ENCODE results near the gene RPL10. TPM values are rescaled to one million over a fixed set of nuclear protein-coding genes. Genes with fewer than 3 reads are reported as not detected.

The RPL10 gene
- total and polyA plus RNA-seq, 2 experiments from 2014 or later = 1,000 to 2,299 TPM

GRCh38 chrX:154404625-154405192, 6.5 kb downstream of the RPL10 start:
- Histone ChIP-seq H3K4me3 (no peak overlapping the region), H3K36me3 (peaks cover 4% of the 10 kb centered on the region), H3K9me3 (ENCODE audit: low read depth) (no peaks in the 10 kb centered on the region), H3K27ac (no peak overlapping the region), H3K4me1 (ENCODE audit: low read depth) (no peaks in the 10 kb centered on the region), H3K27me3 (no peaks in the 10 kb centered on the region)
- DNase-seq (ENCODE audit: low read depth in 1 of 2, low spot score in 1 of 2) = no peak
- TF ChIP-seq CTCF (IDR thresholded peaks at IDR 0.05; ENCODE audit: low read depth, low read length) = no peak

DNA sequence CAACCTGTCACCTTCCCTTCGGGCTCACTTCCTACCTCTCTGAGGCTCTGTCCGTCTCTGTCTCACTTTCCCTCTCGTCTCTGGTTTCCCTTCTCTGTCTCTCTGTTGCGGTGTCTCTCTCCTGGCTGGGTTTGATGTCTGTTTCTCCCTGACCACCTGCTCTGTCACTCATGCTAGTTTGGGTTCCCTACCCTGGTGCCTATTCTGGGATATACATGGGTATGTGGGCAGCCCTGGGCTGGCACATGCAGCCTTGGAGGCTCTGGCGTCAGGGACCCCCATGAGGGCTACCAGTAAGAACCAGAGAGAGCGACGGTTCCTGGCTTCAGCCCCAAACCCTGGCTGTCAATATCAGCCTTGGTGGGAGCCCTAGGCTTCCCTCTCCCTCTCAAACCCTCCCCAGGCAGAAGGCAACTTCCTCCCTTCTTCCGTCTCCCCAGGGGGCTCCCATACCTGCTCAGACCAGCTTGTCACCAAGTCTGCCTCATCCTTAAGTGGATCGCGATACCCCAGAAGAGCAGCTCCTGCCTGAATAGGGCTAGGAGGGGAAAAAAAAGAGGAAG, 10.6 kb downstream of the RPL10 start:
- peak overlapping the region; percentile 75 for H3K27ac ChIP-seq
- H3K9me3 ChIP-seq (ENCODE audit: low read depth) = no peaks in the 10 kb centered on the region
- H3K4me3 ChIP-seq = no peak overlapping the region
- no peaks in the 10 kb centered on the region for H3K4me1 ChIP-seq (ENCODE audit: low read depth)
- H3K27me3 ChIP-seq = no peaks in the 10 kb centered on the region
- TF ChIP-seq CTCF (IDR thresholded peaks at IDR 0.05; ENCODE audit: low read depth, low read length) = no peak
- H3K36me3 ChIP-seq = no peaks in the 10 kb centered on the region
- DNase-seq (ENCODE audit: low read depth in 1 of 2, low spot score in 1 of 2) = no peak

DNA sequence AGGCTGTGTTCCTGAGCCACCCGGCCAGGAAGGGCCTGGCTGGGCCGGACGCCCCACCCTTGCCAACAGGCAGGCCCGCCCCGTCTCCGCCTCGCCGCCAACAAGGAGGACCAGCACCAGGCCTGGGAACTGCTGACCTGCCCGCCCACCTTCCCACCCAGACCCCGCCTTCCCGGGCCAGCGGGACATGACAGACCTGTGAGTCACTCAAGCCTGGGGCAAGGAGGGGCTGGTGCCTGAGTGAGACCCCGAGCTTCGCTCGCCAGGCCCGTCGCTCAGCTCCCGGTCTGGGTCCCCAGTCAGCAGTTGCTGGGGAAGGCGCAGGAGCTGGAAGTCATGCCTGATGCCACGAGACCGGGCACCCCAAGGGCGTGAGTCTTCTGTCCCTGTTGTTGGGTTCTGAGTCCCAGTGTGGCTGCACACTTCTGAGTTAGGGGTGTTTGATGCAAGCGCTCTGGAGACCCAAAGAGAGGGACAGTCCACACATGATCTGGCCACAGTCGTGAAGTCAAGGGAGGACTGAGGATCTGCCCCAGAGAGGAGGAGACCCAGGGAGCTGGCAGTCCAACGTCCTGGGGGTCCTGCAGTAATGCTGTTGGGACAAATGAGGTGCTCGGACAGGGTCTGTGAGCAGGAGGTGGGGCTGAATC, 11.2 kb downstream of the RPL10 start, which contains the start of gene DNASE1L1:
DNASE1L1 (minus strand) TSS at position 33 of the 650 bp plus-strand sequence. CDS start 3,686 bp downstream, outside the sequence.
- Histone ChIP-seq H3K4me3 (no peak within 1 kb of the TSS), H3K27ac (peak within 1 kb of the TSS; percentile 75), H3K27me3 (no peaks in the 10 kb centered on the region), H3K4me1 (ENCODE audit: low read depth) (no peaks in the 10 kb centered on the region), H3K9me3 (ENCODE audit: low read depth) (no peaks in the 10 kb centered on the region), H3K36me3 (no peaks in the 10 kb centered on the region)
- TF ChIP-seq CTCF (IDR thresholded peaks at IDR 0.05; ENCODE audit: low read depth, low read length) = no peak
- peak; percentile 74 to 92 for DNase-seq (ENCODE audit: low read depth in 1 of 2, low spot score in 1 of 2)

DNA sequence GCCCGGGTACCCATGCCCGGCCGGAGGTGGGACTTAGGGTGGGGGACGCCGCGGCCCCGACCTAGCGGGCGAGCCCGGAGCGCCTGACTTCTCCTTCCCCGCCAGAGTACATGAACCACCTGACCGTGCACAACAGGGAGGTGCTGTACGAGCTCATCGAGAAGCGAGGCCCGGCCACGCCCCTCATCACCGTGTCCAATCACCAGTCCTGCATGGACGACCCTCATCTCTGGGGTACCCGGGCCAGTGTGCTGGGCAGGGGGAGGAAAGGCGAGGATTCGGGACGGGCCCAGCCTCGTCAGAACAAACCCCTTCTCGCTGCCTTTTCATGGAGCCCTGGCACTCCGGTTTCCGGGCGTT, 13.8 kb downstream of the RPL10 start:
- TF ChIP-seq CTCF (IDR thresholded peaks at IDR 0.05; ENCODE audit: low read depth, low read length) = no peak
- no peaks in the 10 kb centered on the region for H3K4me1 ChIP-seq (ENCODE audit: low read depth)
- H3K36me3 ChIP-seq = no peaks in the 10 kb centered on the region
- no peaks in the 10 kb centered on the region for H3K9me3 ChIP-seq (ENCODE audit: low read depth)
- H3K4me3 ChIP-seq = peak overlapping the region; percentile 87
- no peaks in the 10 kb centered on the region for H3K27me3 ChIP-seq
- H3K27ac ChIP-seq = peak overlapping the region; percentile 87
- peak; percentile 54 to 71 for DNase-seq (ENCODE audit: low read depth in 1 of 2, low spot score in 1 of 2)

- Histone ChIP-seq H3K4me3 (peak overlapping the region; percentile 87), H3K36me3 (no peaks in the 10 kb centered on the region), H3K4me1 (ENCODE audit: low read depth) (no peaks in the 10 kb centered on the region), H3K27ac (no peak overlapping the region), H3K9me3 (ENCODE audit: low read depth) (no peaks in the 10 kb centered on the region), H3K27me3 (no peaks in the 10 kb centered on the region)
- no peak for DNase-seq (ENCODE audit: low read depth in 1 of 2, low spot score in 1 of 2)
- no peak for TF ChIP-seq CTCF (IDR thresholded peaks at IDR 0.05; ENCODE audit: low read depth, low read length)
Measured at GRCh38 chrX:154412468-154412867, 14.3 kb downstream of the RPL10 start.

Measured in cardiac muscle cell (in vitro differentiated cells and primary cell).